OCI-LY7 (cell line): ENCODE data around the gene CCDC181. TPM values are rescaled to one million over a fixed set of nuclear protein-coding genes. Genes with fewer than 3 reads are reported as not detected.

Experiments used
- BruUV-seq: library from RNA; stranded (reverse); fragments of 400-500 nt; replicated peaks from 2 replicates; lab custom pipeline; 2021; lab: Mats Ljungman, UMichigan
- CTCF ChIA-PET: fragments of 300-600 bp; sonication (Branson Sonifier 250); formaldehyde crosslinking; loops from one replicate; lab custom pipeline; 2022; ENCODE audit warnings: antibody characterized with exemption; ENCODE audit not compliant: unreplicated experiment; lab: Charles Lee
- POLR2A ChIA-PET: fragments of 300-600 bp; sonication (Branson Sonifier 250); formaldehyde crosslinking; loops from one replicate; lab custom pipeline; 2022; ENCODE audit warnings: antibody characterized with exemption; lab: Charles Lee
- DNase-seq: peaks from one replicate; pipeline ENCODE4 v3.0.0-alpha.2; 2015; ENCODE audit warnings: low spot score
- H2AFZ ChIP-seq: fragments of 200-600 bp; sonication (generic), shearing (Covaris generic); 2 replicates; pipeline ENCODE4 v1.6.1; 2014; ENCODE audit warnings: mild to moderate bottlenecking, antibody characterized with exemption, low read length, moderate library complexity
- H3K27ac ChIP-seq: fragments of 200-600 bp; sonication (generic); 2 replicates; pipeline ENCODE4 v1.5.1; 2014; ENCODE audit warnings: mixed run types, low read depth, mild to moderate bottlenecking, moderate library complexity, low read length, inconsistent platforms; ENCODE audit not compliant: poor library complexity, severe bottlenecking
- H3K36me3 ChIP-seq: fragments of 200-600 bp; sonication (generic); 2 replicates; pipeline ENCODE4 v1.6.1; 2014; ENCODE audit warnings: mild to moderate bottlenecking, antibody characterized with exemption, low read length, moderate library complexity, mixed read lengths; ENCODE audit not compliant: insufficient read depth
- H3K4me1 ChIP-seq: fragments of 200-600 bp; sonication (generic); 2 replicates; pipeline ENCODE4 v1.5.1; 2014; ENCODE audit warnings: mild to moderate bottlenecking, low read length; ENCODE audit not compliant: insufficient read depth, poor library complexity, severe bottlenecking
- H3K4me2 ChIP-seq: fragments of 200-600 bp; sonication (generic); 2 replicates; pipeline ENCODE4 v1.6.1; 2014; ENCODE audit warnings: mild to moderate bottlenecking, low read length
- H3K4me3 ChIP-seq: fragments of 200-600 bp; sonication (generic); 2 replicates; pipeline ENCODE4 v1.5.1; 2014; ENCODE audit warnings: mild to moderate bottlenecking, low read depth, low read length; ENCODE audit not compliant: poor library complexity, severe bottlenecking
- H3K79me2 ChIP-seq: fragments of 200-600 bp; sonication (generic); 2 replicates; pipeline ENCODE4 v1.6.1; 2016; ENCODE audit warnings: low read depth, mild to moderate bottlenecking, low read length, moderate library complexity, mixed read lengths; ENCODE audit not compliant: insufficient read depth
- H3K9me2 ChIP-seq: fragments of 200-600 bp; sonication (generic); 2 replicates; pipeline ENCODE4 v1.6.1; 2016; ENCODE audit warnings: mild to moderate bottlenecking, low read length, mixed read lengths; ENCODE audit not compliant: insufficient read depth
- H3K9me3 ChIP-seq: fragments of 200-600 bp; sonication (generic); 2 replicates; pipeline ENCODE4 v1.6.1; 2014; ENCODE audit warnings: mild to moderate bottlenecking, mixed run types, low read length, mixed read lengths
- H4K20me1 ChIP-seq: fragments of 200-600 bp; sonication (generic); 2 replicates; pipeline ENCODE4 v1.6.1; 2014; ENCODE audit warnings: mild to moderate bottlenecking, antibody characterized with exemption, low read length, moderate library complexity, mixed read lengths; ENCODE audit not compliant: insufficient read depth
- CTCF ChIP-seq: fragments of 200-600 bp; sonication (generic); conservative IDR thresholded peaks from 2 replicates; pipeline ENCODE4 v1.5.1; 2014; ENCODE audit warnings: mild to moderate bottlenecking, antibody characterized with exemption, low read length, moderate library complexity, mixed read lengths
- EZH2phosphoT487 ChIP-seq: fragments of 200-600 bp; sonication (generic); IDR thresholded peaks from 2 replicates; pipeline ENCODE4 v1.6.1; 2018; ENCODE audit warnings: low read depth, borderline replicate concordance, mild to moderate bottlenecking, mixed run types, antibody characterized with exemption, low read length, moderate library complexity, mixed read lengths
- intact Hi-C: fragments of 100-400 bp; cut with micrococcal nuclease; formaldehyde crosslinking; loops from one replicate; pipeline ENCODE4 v1.10.0; 2022; ENCODE audit not compliant: unreplicated experiment
- total RNA-seq, 2 experiments: library from RNA; depleted of rRNA in 1 of 2; stranded (reverse); fragments of >200 nt in 1 of 2; shearing (Covaris generic) in 1 of 2; gene quantifications; 2 replicates each; pipeline ENCODE4 v1.2.3, GENCODE V29; 2014 to 2022

The CCDC181 gene
- total RNA-seq, 2 experiments from 2014 or later, result not detected

GRCh38 chr1:169395955-169396354 is 31.3 kb downstream of the CCDC181 start:
- Histone ChIP-seq H3K4me2 (no peak overlapping the region), H2AFZ (no peak overlapping the region), H3K4me1 (no peaks in the 10 kb centered on the region), H3K79me2 (no peaks in the 10 kb centered on the region), H4K20me1 (no peaks in the 10 kb centered on the region), H3K36me3 (peaks cover 5% of the 10 kb centered on the region), H3K27ac (no peak overlapping the region), H3K9me3 (no peaks in the 10 kb centered on the region), H3K4me3 (no peak overlapping the region), H3K9me2 (no peaks in the 10 kb centered on the region)
- DNase-seq, result no peak
- ChIA-PET POLR2A (interaction anchor here (0.7 kb wide), 1 partner anchor 220 kb away, joined by 3 read pairs; no protein-coding TSS in a partner anchor), CTCF (no interaction called here)
- no TSS peak for BruUV-seq
- no peak for TF ChIP-seq CTCF
- no peak for TF ChIP-seq EZH2phosphoT487
- intact Hi-C loops, result no loop called here

DNA sequence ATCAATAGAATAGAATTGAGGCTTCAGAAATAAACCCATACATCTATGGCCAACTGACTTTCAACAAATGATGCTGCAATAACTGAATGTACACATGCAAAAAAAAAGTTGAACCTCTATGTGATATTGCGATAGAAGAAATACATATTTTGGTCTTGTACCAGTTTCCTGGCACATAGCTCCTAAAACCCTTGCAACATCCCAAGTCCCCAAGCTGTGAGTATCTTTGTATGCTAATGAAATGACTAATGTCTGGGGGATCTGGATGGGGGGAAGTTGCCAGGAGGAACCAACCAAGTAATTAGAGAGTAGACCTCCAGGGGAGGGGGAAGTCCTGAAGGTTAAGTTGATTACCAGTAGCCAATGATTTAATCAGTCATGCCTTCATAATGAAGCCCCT is 34.9 kb downstream of the CCDC181 start:
- Histone ChIP-seq H3K9me2 (no peaks in the 10 kb centered on the region), H3K27ac (no peak overlapping the region), H3K4me3 (no peak overlapping the region), H3K4me2 (no peak overlapping the region), H3K36me3 (peaks cover 27% of the 10 kb centered on the region), H2AFZ (no peak overlapping the region), H3K4me1 (no peaks in the 10 kb centered on the region), H4K20me1 (no peaks in the 10 kb centered on the region), H3K9me3 (no peaks in the 10 kb centered on the region), H3K79me2 (no peaks in the 10 kb centered on the region)
- TF ChIP-seq EZH2phosphoT487, result no peak
- no peak for TF ChIP-seq CTCF
- intact Hi-C loops, result no loop called here
- POLR2A ChIA-PET, result interaction anchor here (0.6 kb wide), 1 partner anchor 920 kb away, joined by 3 read pairs; no protein-coding TSS in a partner anchor
- CTCF ChIA-PET, result no interaction called here
- no TSS peak for BruUV-seq
- no peak for DNase-seq

GRCh38 chr1:169390303-169390702 is 37.0 kb downstream of the CCDC181 start:
- no TSS peak for BruUV-seq
- Histone ChIP-seq H4K20me1 (no peaks in the 10 kb centered on the region), H3K4me1 (no peaks in the 10 kb centered on the region), H3K27ac (no peak overlapping the region), H3K9me2 (no peaks in the 10 kb centered on the region), H3K4me3 (no peak overlapping the region), H3K79me2 (no peaks in the 10 kb centered on the region), H3K36me3 (peaks cover 40% of the 10 kb centered on the region), H3K4me2 (no peak overlapping the region), H2AFZ (no peak overlapping the region), H3K9me3 (no peaks in the 10 kb centered on the region)
- CTCF ChIA-PET, result no interaction called here
- TF ChIP-seq CTCF (no peak), EZH2phosphoT487 (no peak)
- intact Hi-C loops, result no loop called here
- POLR2A ChIA-PET, result interaction anchor here (0.7 kb wide), 1 partner anchor 34 kb away, joined by 3 read pairs; no protein-coding TSS in a partner anchor
- no peak for DNase-seq
